ENCODE results near the gene ARHGEF3. TPM values are rescaled to one million over a fixed set of nuclear protein-coding genes. Genes with fewer than 3 reads are reported as not detected.
A peak's percentile ranks its signal among the peaks of the same experiment; 100 is the strongest.

ARHGEF3 gene, protein sequence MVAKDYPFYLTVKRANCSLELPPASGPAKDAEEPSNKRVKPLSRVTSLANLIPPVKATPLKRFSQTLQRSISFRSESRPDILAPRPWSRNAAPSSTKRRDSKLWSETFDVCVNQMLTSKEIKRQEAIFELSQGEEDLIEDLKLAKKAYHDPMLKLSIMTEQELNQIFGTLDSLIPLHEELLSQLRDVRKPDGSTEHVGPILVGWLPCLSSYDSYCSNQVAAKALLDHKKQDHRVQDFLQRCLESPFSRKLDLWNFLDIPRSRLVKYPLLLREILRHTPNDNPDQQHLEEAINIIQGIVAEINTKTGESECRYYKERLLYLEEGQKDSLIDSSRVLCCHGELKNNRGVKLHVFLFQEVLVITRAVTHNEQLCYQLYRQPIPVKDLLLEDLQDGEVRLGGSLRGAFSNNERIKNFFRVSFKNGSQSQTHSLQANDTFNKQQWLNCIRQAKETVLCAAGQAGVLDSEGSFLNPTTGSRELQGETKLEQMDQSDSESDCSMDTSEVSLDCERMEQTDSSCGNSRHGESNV
- total RNA-seq = 37.5 TPM
- long read RNA-seq, transcript ARHGEF3-201 (10 exons, 3,602 nt) = major isoform, 15 of 49 reads
- long read RNA-seq, transcript ARHGEF3-213 (11 exons, 1,994 nt) = minor isoform, 12 of 49 reads
- long read RNA-seq, partial matches to known transcripts = 11 of 49 reads
- long read RNA-seq, other reads (novel, unspliced or antisense) = 9 of 49 reads

GRCh38 chr3:56801662-56802377 lies at the start of gene ARHGEF3:
Gene ARHGEF3 (minus strand): TSS chr3:56801949. CDS start chr3:56801798, 151 bp downstream.
- ATAC-seq = peak; percentile 97
- H3K27ac ChIP-seq = peak within 1 kb of the TSS; percentile 77

DNA sequence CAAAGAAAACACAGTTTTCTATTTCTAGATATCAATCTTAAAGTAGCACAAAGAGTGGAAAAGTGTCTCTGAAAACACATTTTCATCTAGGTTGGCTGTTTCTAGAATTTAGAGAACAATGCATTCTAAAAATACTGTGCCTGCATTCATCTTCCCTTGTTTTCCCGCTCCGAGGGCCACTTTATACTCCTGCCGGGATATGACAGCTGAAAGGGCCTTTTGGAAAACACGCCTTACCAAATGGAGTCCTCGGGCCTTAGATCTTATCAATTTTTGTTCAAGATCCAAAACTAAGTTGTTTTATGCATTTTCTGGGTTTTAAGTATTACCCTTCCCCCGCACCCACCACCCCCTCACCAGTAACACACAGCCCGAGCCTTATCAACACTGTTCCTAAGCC lies 47.9 kb upstream of the ARHGEF3 start:
- Histone ChIP-seq H3K36me3 (no peaks in the 10 kb centered on the region), H3K4me1 (no peaks in the 10 kb centered on the region), H3K9me3 (no peaks in the 10 kb centered on the region), H3K27me3 (no peaks in the 10 kb centered on the region), H3K4me3 (no peak overlapping the region), H3K27ac (no peak overlapping the region)
- ATAC-seq (no peak), DNase-seq (no peak)
- TF ChIP-seq CTCF (IDR thresholded peaks at IDR 0.05) = no peak
- intact Hi-C loops (cut with DNase I) = no loop called here

More at GRCh38 chr3:56801662-56802377, at the start of gene ARHGEF3:
- peaks cover 30% of the 10 kb centered on the region for H3K4me1 ChIP-seq
- H3K27me3 ChIP-seq = no peaks in the 10 kb centered on the region
- peak within 1 kb of the TSS; percentile 89 for H3K4me3 ChIP-seq
- H3K36me3 ChIP-seq = no peaks in the 10 kb centered on the region
- intact Hi-C loops (cut with DNase I) = loop anchor here (5.0 to 10.0 kb wide), 2 partner anchors 100 to 183 kb away; no protein-coding TSS in a partner anchor
- peak; percentile 95 for DNase-seq
- peak; percentile 56 for TF ChIP-seq CTCF (IDR thresholded peaks at IDR 0.05)
- no peaks in the 10 kb centered on the region for H3K9me3 ChIP-seq

GRCh38 chr3:56845505-56845904 lies 43.8 kb upstream of the ARHGEF3 start:
- no peak for ATAC-seq
- intact Hi-C loops (cut with DNase I) = no loop called here

GRCh38 chr3:56844536-56844935 lies 42.8 kb upstream of the ARHGEF3 start:
- DNase-seq (no peak), ATAC-seq (no peak)
- no peak overlapping the region for H3K27ac ChIP-seq
- H3K4me3 ChIP-seq = no peak overlapping the region
- no peaks in the 10 kb centered on the region for H3K4me1 ChIP-seq
- no peaks in the 10 kb centered on the region for H3K27me3 ChIP-seq
- no peaks in the 10 kb centered on the region for H3K36me3 ChIP-seq
- intact Hi-C loops (cut with DNase I) = no loop called here
- TF ChIP-seq CTCF (IDR thresholded peaks at IDR 0.05) = no peak
- H3K9me3 ChIP-seq = no peaks in the 10 kb centered on the region

More at GRCh38 chr3:56845505-56845904, 43.8 kb upstream of the ARHGEF3 start:
- TF ChIP-seq CTCF (IDR thresholded peaks at IDR 0.05) = no peak
- Histone ChIP-seq H3K4me3 (no peak overlapping the region), H3K9me3 (no peaks in the 10 kb centered on the region), H3K4me1 (no peaks in the 10 kb centered on the region), H3K27me3 (no peaks in the 10 kb centered on the region), H3K27ac (no peak overlapping the region), H3K36me3 (no peaks in the 10 kb centered on the region)
- DNase-seq = no peak

GRCh38 chr3:56839784-56840715 lies 38.3 kb upstream of the ARHGEF3 start:
- H3K27ac ChIP-seq = no peak overlapping the region
- intact Hi-C loops (cut with DNase I) = no loop called here

More at GRCh38 chr3:56839784-56840715, 38.3 kb upstream of the ARHGEF3 start:
- TF ChIP-seq CTCF (IDR thresholded peaks at IDR 0.05) = no peak
- no peak for DNase-seq
- no peaks in the 10 kb centered on the region for H3K9me3 ChIP-seq
- H3K36me3 ChIP-seq = no peaks in the 10 kb centered on the region
- H3K4me3 ChIP-seq = no peak overlapping the region
- H3K4me1 ChIP-seq = no peaks in the 10 kb centered on the region
- no peaks in the 10 kb centered on the region for H3K27me3 ChIP-seq
- ATAC-seq = no peak

All from upper lobe of right lung (tissue), 1 donor.